ENCODE measurements around the gene RNF212.

The RNF212 gene

DNA sequence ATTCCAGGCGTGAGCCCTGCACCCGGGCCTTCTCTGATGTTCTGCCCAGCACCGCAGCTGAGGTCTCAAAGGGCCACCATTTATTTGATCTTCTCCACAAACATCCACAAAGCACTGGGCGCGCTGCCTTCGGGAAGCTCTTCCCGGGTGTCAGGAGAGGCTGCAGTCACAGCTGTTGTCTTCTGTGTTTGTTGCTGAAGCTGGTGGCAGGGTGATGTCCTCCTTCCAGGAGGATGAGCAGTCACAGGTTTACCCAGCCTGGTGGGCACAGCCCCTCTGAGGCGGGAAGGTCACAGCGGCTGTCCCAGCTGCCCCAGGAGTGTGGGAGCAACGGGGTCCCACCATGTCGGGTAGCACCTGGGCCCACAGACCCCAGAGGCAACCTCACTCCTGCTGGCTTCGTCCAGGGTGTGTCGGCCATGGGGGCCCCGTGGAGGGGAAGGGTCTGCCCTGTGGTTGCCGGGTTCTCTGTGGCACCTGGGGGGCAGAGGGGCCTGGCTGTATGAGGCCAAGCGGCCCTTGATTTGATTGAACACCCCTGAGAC is 74.3 kb downstream of the RNF212 start:
- Histone ChIP-seq H3K27me3 (ENCODE audit: insufficient read depth, poor library complexity, severe bottlenecking) (peaks cover 4% of the 10 kb centered on the region), H3K27ac (replicated peaks) (no peak overlapping the region), H3K4me3 (replicated peaks; ENCODE audit: insufficient read depth, low read length) (no peak overlapping the region)
- TF ChIP-seq, protein P1, sequence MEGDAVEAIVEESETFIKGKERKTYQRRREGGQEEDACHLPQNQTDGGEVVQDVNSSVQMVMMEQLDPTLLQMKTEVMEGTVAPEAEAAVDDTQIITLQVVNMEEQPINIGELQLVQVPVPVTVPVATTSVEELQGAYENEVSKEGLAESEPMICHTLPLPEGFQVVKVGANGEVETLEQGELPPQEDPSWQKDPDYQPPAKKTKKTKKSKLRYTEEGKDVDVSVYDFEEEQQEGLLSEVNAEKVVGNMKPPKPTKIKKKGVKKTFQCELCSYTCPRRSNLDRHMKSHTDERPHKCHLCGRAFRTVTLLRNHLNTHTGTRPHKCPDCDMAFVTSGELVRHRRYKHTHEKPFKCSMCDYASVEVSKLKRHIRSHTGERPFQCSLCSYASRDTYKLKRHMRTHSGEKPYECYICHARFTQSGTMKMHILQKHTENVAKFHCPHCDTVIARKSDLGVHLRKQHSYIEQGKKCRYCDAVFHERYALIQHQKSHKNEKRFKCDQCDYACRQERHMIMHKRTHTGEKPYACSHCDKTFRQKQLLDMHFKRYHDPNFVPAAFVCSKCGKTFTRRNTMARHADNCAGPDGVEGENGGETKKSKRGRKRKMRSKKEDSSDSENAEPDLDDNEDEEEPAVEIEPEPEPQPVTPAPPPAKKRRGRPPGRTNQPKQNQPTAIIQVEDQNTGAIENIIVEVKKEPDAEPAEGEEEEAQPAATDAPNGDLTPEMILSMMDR (IDR thresholded peaks at IDR 0.05; ENCODE audit: insufficient read depth, low read length), result no peak
- TF ChIP-seq GABPA (IDR thresholded peaks at IDR 0.05; ENCODE audit: low read depth), result no peak
- no peak for TF ChIP-seq REST (IDR thresholded peaks at IDR 0.05; ENCODE audit: insufficient replicate concordance, low read depth)
- TF ChIP-seq POLR2AphosphoS5 (IDR thresholded peaks at IDR 0.05; ENCODE audit: low read depth), result no peak
- TF ChIP-seq SPI1 (IDR thresholded peaks at IDR 0.05; ENCODE audit: borderline replicate concordance, low read depth), result no peak
- DNase-seq (ENCODE audit: low read depth in 1 of 2, low spot score in 1 of 2), result no peak

DNA sequence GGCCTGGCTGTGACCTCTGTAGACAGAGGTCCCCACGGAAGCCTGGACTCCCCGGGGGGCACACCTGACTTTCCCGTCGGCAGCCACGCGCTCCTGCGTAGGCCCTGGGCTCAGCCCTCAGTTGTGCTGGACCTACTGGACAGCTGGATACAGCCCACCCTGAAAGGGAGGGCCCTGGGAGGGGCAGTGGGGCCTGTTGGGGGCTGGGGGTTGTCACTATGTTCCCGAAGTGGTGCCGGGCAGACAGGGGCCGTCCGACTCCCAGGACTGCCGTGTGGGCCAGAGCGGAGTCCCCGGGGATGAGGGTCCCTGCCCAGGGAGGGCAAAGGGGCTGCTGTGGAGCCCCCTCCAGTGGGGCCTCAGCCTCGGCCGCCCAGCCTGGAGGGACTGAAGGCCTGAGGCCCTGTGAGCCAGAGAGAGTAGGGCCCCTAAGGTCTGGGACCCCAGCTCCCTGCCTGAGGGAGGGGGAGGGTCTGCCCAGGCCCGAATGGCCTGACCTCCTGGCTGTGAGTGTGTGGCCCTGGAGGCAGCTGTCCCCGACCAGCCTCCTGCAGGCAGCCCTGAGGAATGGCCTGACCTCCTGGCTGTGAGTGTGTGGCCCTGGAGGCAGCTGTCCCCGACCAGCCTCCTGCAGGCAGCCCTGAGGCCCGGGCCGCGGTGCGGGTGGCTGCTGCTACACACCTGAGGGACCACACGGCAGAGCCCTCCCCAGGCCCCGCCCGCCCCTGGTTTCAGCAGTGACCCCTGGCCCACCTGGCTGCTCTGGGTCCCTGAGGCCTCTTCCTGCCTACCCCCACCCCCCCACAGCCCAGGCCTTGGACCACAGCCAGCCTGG is 76.2 kb downstream of the RNF212 start:
- H3K27me3 ChIP-seq (ENCODE audit: insufficient read depth, poor library complexity, severe bottlenecking), result no peaks in the 10 kb centered on the region
- DNase-seq (ENCODE audit: low read depth in 1 of 2, low spot score in 1 of 2), result no peak
- no peak overlapping the region for H3K27ac ChIP-seq (replicated peaks)
- no peak overlapping the region for H3K4me3 ChIP-seq (replicated peaks; ENCODE audit: insufficient read depth, low read length)
- TF ChIP-seq POLR2AphosphoS5 (IDR thresholded peaks at IDR 0.05; ENCODE audit: low read depth) (no peak), GABPA (IDR thresholded peaks at IDR 0.05; ENCODE audit: low read depth) (no peak), REST (IDR thresholded peaks at IDR 0.05; ENCODE audit: insufficient replicate concordance, low read depth) (no peak), SPI1 (IDR thresholded peaks at IDR 0.05; ENCODE audit: borderline replicate concordance, low read depth) (no peak)
- TF ChIP-seq, protein P1 (IDR thresholded peaks at IDR 0.05; ENCODE audit: insufficient read depth, low read length), result no peak

- TF ChIP-seq REST (IDR thresholded peaks at IDR 0.05; ENCODE audit: insufficient replicate concordance, low read depth) (no peak), POLR2AphosphoS5 (IDR thresholded peaks at IDR 0.05; ENCODE audit: low read depth) (no peak), SPI1 (IDR thresholded peaks at IDR 0.05; ENCODE audit: borderline replicate concordance, low read depth) (no peak), GABPA (IDR thresholded peaks at IDR 0.05; ENCODE audit: low read depth) (no peak)
- TF ChIP-seq, protein P1 (IDR thresholded peaks at IDR 0.05; ENCODE audit: insufficient read depth, low read length), result no peak
- H3K27ac ChIP-seq (replicated peaks), result no peak overlapping the region
- DNase-seq (ENCODE audit: low read depth in 1 of 2, low spot score in 1 of 2), result no peak
Measured at GRCh38 chr4:1036095-1036494, 77.3 kb downstream of the RNF212 start.

More at GRCh38 chr4:1036095-1036494, 77.3 kb downstream of the RNF212 start:
- no peak overlapping the region for H3K4me3 ChIP-seq (replicated peaks; ENCODE audit: insufficient read depth, low read length)
- H3K27me3 ChIP-seq (ENCODE audit: insufficient read depth, poor library complexity, severe bottlenecking), result no peaks in the 10 kb centered on the region

All from HL-60 (cell line).